GM18870 (cell line): ENCODE measurements around the gene TGM5.
"Not testable (repeated sequence)": the region's sequence is repeated elsewhere in the genome, so short reads cannot be mapped to it uniquely, and the experiment has no call there.

Source experiments
- ATAC-seq: cut with Tn5 transposase; IDR thresholded peaks from one replicate; pipeline ENCODE4 v1.9.1; 2021; ENCODE audit warnings: moderate library complexity; ENCODE audit not compliant: unreplicated experiment

The TGM5 gene

GRCh38 chr15:43266834-43267233 lies at the start of gene TGM5:
TGM5 (minus strand) TSS chr15:43266928; CDS start chr15:43266849, 79 bp downstream.
- ATAC-seq, result no peak

GRCh38 chr15:43314171-43314570 lies 47.4 kb upstream of the TGM5 start:
- no peak for ATAC-seq

- no peak for ATAC-seq
These were observed 45.6 kb upstream of the TGM5 start for GRCh38 chr15:43312378-43312777.

- ATAC-seq, result no peak
These were observed 35.6 kb upstream of the TGM5 start, which contains the start of gene TGM7 for GRCh38 chr15:43302205-43302817. TGM7 (minus strand) TSS chr15:43302255.

- no peak for ATAC-seq
These were observed 33.2 kb upstream of the TGM5 start for GRCh38 chr15:43299884-43300283.

GRCh38 chr15:43299411-43299810 lies 32.7 kb upstream of the TGM5 start:
- no peak for ATAC-seq

GRCh38 chr15:43294091-43294706 lies 27.5 kb upstream of the TGM5 start:
- ATAC-seq, result no peak

GRCh38 chr15:43293432-43293831 lies 26.7 kb upstream of the TGM5 start:
- ATAC-seq, result no peak

GRCh38 chr15:43292375-43293078 lies 25.8 kb upstream of the TGM5 start:
- ATAC-seq, result no peak

GRCh38 chr15:43289656-43290055 lies 22.9 kb upstream of the TGM5 start:
- not testable (repeated sequence) for ATAC-seq

- no peak for ATAC-seq
These were observed 20.5 kb upstream of the TGM5 start for GRCh38 chr15:43287254-43287653.

- ATAC-seq, result no peak
These were observed 19.3 kb upstream of the TGM5 start for GRCh38 chr15:43286074-43286473.

- ATAC-seq, result no peak
These were observed 18.9 kb upstream of the TGM5 start for GRCh38 chr15:43285609-43286037.

- no peak for ATAC-seq
These were observed 16.8 kb upstream of the TGM5 start for GRCh38 chr15:43283526-43283925.

GRCh38 chr15:43281926-43282602 lies 15.3 kb upstream of the TGM5 start:
- no peak for ATAC-seq

GRCh38 chr15:43280996-43281395 lies 14.3 kb upstream of the TGM5 start:
- no peak for ATAC-seq

GRCh38 chr15:43279496-43279895 lies 12.8 kb upstream of the TGM5 start:
- no peak for ATAC-seq

- no peak for ATAC-seq
These were observed 12.1 kb upstream of the TGM5 start for GRCh38 chr15:43278869-43279268.

- ATAC-seq, result no peak
These were observed 11.2 kb upstream of the TGM5 start for GRCh38 chr15:43277901-43278300.

- no peak for ATAC-seq
These were observed 10.6 kb upstream of the TGM5 start for GRCh38 chr15:43277231-43277823.

GRCh38 chr15:43276563-43277200 lies 10.0 kb upstream of the TGM5 start:
- ATAC-seq, result no peak
